GM18861 (cell line): ENCODE measurements around the gene MARCHF10.
"Not testable (repeated sequence)": the region's sequence is repeated elsewhere in the genome, so short reads cannot be mapped to it uniquely, and the experiment has no call there.

ENCODE experiments used
- ATAC-seq: cut with Tn5 transposase; IDR thresholded peaks from one replicate; pipeline ENCODE4 v1.9.1; 2021; ENCODE audit not compliant: unreplicated experiment

Gene MARCHF10

GRCh38 chr17:62702746-62703260 is 105.3 kb downstream of the MARCHF10 start:
- ATAC-seq = no peak

- no peak for ATAC-seq
Measured at GRCh38 chr17:62701706-62702085, 106.4 kb downstream of the MARCHF10 start.

GRCh38 chr17:62700964-62701705 is 107.0 kb downstream of the MARCHF10 start:
- ATAC-seq = no peak

GRCh38 chr17:62698459-62698858 is 109.7 kb downstream of the MARCHF10 start:
- not testable (repeated sequence) for ATAC-seq

GRCh38 chr17:62696726-62697490 is 111.2 kb downstream of the MARCHF10 start:
- ATAC-seq = no peak

- no peak for ATAC-seq
Measured at GRCh38 chr17:62696256-62696655, 111.9 kb downstream of the MARCHF10 start.

- ATAC-seq = not testable (repeated sequence)
Measured at GRCh38 chr17:62695093-62695738, 112.9 kb downstream of the MARCHF10 start.

- no peak for ATAC-seq
Measured at GRCh38 chr17:62693616-62694409, 114.3 kb downstream of the MARCHF10 start.

- ATAC-seq = no peak
Measured at GRCh38 chr17:62692721-62693431, 115.2 kb downstream of the MARCHF10 start.

GRCh38 chr17:62692159-62692651 is 115.9 kb downstream of the MARCHF10 start:
- no peak for ATAC-seq

GRCh38 chr17:62691589-62691915 is 116.6 kb downstream of the MARCHF10 start:
- ATAC-seq = not testable (repeated sequence)

GRCh38 chr17:62690168-62690897 is 117.8 kb downstream of the MARCHF10 start:
- ATAC-seq = no peak

GRCh38 chr17:62689441-62690167 is 118.5 kb downstream of the MARCHF10 start:
- ATAC-seq = no peak

- ATAC-seq = no peak
Measured at GRCh38 chr17:62688398-62689160, 119.5 kb downstream of the MARCHF10 start.

- ATAC-seq = no peak
Measured at GRCh38 chr17:62687997-62688396, 120.1 kb downstream of the MARCHF10 start.

GRCh38 chr17:62684179-62684578 is 123.9 kb downstream of the MARCHF10 start:
- ATAC-seq = no peak

GRCh38 chr17:62681939-62682381 is 126.2 kb downstream of the MARCHF10 start:
- ATAC-seq = no peak
